C4-2B (cell line): ENCODE data around the gene OR11H6.

Experiments used
- H3K27ac ChIP-seq: fragments of 450-650 bp; 2 replicates; pipeline ENCODE4 v1.5.1; 2017
- CTCF ChIP-seq: fragments of 450-650 bp; conservative IDR thresholded peaks from 2 replicates; pipeline ENCODE4 v1.5.1; 2017; ENCODE audit warnings: mild to moderate bottlenecking
- ZFX ChIP-seq: fragments of 450-650 bp; IDR thresholded peaks from 2 replicates; pipeline ENCODE4 v1.6.1; 2017

The OR11H6 gene

GRCh38 chr14:20274062-20274461 is 50.6 kb downstream of the OR11H6 start:
- TF ChIP-seq CTCF (no peak), ZFX (no peak)
- no peak overlapping the region for H3K27ac ChIP-seq
